Cardiac muscle cell (in vitro differentiated cells and primary cell): ENCODE results near the gene PRX. TPM values are rescaled to one million over a fixed set of nuclear protein-coding genes. Genes with fewer than 3 reads are reported as not detected.

Source experiments
- DNase-seq, 2 donors: peaks; one replicate each; pipeline versions ENCODE4 v3.0.0 to v3.0.0-alpha.2; 2010 to 2017; ENCODE audit warnings: low read depth in 1 of 2, low spot score in 1 of 2
- H3K27ac ChIP-seq: fragments of 200-600 bp; sonication (generic); 2 replicates; pipeline ENCODE4 v1.5.1; 2016
- H3K27me3 ChIP-seq: fragments of 200-600 bp; sonication (generic); 2 replicates; pipeline ENCODE4 v1.6.0; 2016; ENCODE audit warnings: control low read depth
- H3K36me3 ChIP-seq: fragments of 200-600 bp; sonication (generic); 2 replicates; pipeline ENCODE4 v1.5.1; 2016; ENCODE audit warnings: control low read depth
- H3K4me1 ChIP-seq: fragments of 200-600 bp; sonication (generic); 2 replicates; pipeline ENCODE4 v1.8.1; 2017; ENCODE audit warnings: low read depth, mild to moderate bottlenecking, mixed run types
- H3K4me3 ChIP-seq: fragments of 200-600 bp; sonication (generic); 2 replicates; pipeline ENCODE4 v1.5.1; 2016; ENCODE audit warnings: mild to moderate bottlenecking
- H3K9me3 ChIP-seq: fragments of 200-600 bp; sonication (generic); 2 replicates; pipeline ENCODE4 v1.5.1; 2017; ENCODE audit warnings: low read depth, mild to moderate bottlenecking, control low read depth
- CTCF ChIP-seq: IDR thresholded peaks from 2 replicates; pipeline ENCODE4 v1.5.1; 2012; ENCODE audit warnings: low read depth, mild to moderate bottlenecking, low read length
- polyA plus RNA-seq: library from polyadenylated mRNA; unstranded; fragments of >200 nt; fragmentation: Nextera tagmentation; extraction: Ambion mirVana; gene quantifications from 2 replicates; pipeline ENCODE4 v1.2.1, GENCODE V29; 2016
- total RNA-seq: library from RNA; depleted of rRNA; stranded (reverse); fragments of >200 nt; gene quantifications from 2 replicates; pipeline ENCODE4 v1.2.3, GENCODE V29; 2016

Gene PRX
- total and polyA plus RNA-seq, 2 experiments from 2014 or later = 2.3 to 9.1 TPM

- no peaks in the 10 kb centered on the region for H3K4me1 ChIP-seq
- H3K4me3 ChIP-seq = no peak overlapping the region
- TF ChIP-seq CTCF = no peak
- no peaks in the 10 kb centered on the region for H3K36me3 ChIP-seq
- H3K27ac ChIP-seq = no peak overlapping the region
- no peaks in the 10 kb centered on the region for H3K27me3 ChIP-seq
- no peaks in the 10 kb centered on the region for H3K9me3 ChIP-seq
- no peak for DNase-seq
Measured at GRCh38 chr19:40392123-40392522, 21.1 kb downstream of the PRX start.

GRCh38 chr19:40390084-40390742 is 23.0 kb downstream of the PRX start, which contains the start of gene HIPK4:
HIPK4 (minus strand) TSS chr19:40390181; CDS start chr19:40389902, 279 bp downstream.
- DNase-seq = no peak
- Histone ChIP-seq H3K36me3 (no peaks in the 10 kb centered on the region), H3K27ac (no peak within 1 kb of the TSS), H3K9me3 (no peaks in the 10 kb centered on the region), H3K4me1 (no peaks in the 10 kb centered on the region), H3K4me3 (no peak within 1 kb of the TSS), H3K27me3 (no peaks in the 10 kb centered on the region)
- TF ChIP-seq CTCF = no peak

GRCh38 chr19:40389404-40390083 is 23.6 kb downstream of the PRX start:
- TF ChIP-seq CTCF = no peak
- Histone ChIP-seq H3K4me1 (no peaks in the 10 kb centered on the region), H3K4me3 (no peak overlapping the region), H3K27ac (no peak overlapping the region), H3K9me3 (no peaks in the 10 kb centered on the region), H3K27me3 (no peaks in the 10 kb centered on the region), H3K36me3 (no peaks in the 10 kb centered on the region)
- no peak for DNase-seq

DNA sequence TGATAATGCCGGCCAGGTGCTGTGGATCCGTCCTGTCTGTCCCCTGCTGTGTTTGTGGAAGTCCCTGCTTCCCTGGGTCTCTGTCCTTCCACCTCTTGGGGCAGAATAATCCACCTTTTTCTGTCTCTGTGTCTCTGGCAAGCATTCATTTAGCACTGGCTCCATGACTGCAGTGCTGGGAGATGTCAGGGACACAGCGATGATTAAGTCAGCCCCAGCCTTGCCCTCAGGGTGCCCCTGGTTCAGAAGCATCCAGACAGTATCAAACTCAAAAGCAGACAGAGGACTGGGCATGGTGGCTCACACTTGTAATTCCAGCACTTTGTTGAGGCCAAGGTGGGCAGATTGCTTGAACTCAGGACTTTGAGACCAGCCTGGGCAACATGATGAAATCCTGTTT is 24.7 kb downstream of the PRX start:
- H3K27ac ChIP-seq = no peak overlapping the region
- H3K9me3 ChIP-seq = no peaks in the 10 kb centered on the region
- no peaks in the 10 kb centered on the region for H3K4me1 ChIP-seq
- DNase-seq = no peak
- TF ChIP-seq CTCF = no peak
- H3K4me3 ChIP-seq = no peak overlapping the region
- no peaks in the 10 kb centered on the region for H3K27me3 ChIP-seq
- no peaks in the 10 kb centered on the region for H3K36me3 ChIP-seq

GRCh38 chr19:40387155-40387554 is 26.0 kb downstream of the PRX start:
- no peak for DNase-seq
- Histone ChIP-seq H3K4me1 (no peaks in the 10 kb centered on the region), H3K9me3 (no peaks in the 10 kb centered on the region), H3K27ac (no peak overlapping the region), H3K36me3 (no peaks in the 10 kb centered on the region), H3K27me3 (no peaks in the 10 kb centered on the region), H3K4me3 (no peak overlapping the region)
- TF ChIP-seq CTCF = no peak
